GM19372 (cell line): ENCODE data around the gene CDH24.

Source experiments
- ATAC-seq: cut with Tn5 transposase; IDR thresholded peaks from one replicate; pipeline ENCODE4 v1.9.1; 2021; ENCODE audit warnings: mild to moderate bottlenecking, low read depth, moderate library complexity; ENCODE audit not compliant: unreplicated experiment

Gene CDH24

DNA sequence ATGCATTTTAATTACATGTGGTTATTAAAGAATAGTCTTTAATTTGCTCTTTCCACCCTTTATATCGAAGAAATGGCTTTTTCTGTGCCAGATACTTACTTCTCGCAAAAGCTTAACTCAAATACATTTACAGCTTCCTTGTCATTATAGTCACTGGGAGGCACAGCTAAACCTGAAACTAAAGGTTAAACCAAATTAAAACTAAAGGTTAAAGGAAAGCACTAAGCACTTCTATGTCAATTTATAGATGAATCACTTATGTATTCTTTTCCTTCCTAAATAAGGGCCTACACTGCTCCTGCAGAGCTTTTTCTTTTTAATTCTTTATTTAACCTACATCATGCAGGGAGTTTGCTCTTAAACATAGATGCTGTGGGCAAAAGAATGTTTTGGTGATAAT, 56.5 kb downstream of the CDH24 start:
- no peak for ATAC-seq

DNA sequence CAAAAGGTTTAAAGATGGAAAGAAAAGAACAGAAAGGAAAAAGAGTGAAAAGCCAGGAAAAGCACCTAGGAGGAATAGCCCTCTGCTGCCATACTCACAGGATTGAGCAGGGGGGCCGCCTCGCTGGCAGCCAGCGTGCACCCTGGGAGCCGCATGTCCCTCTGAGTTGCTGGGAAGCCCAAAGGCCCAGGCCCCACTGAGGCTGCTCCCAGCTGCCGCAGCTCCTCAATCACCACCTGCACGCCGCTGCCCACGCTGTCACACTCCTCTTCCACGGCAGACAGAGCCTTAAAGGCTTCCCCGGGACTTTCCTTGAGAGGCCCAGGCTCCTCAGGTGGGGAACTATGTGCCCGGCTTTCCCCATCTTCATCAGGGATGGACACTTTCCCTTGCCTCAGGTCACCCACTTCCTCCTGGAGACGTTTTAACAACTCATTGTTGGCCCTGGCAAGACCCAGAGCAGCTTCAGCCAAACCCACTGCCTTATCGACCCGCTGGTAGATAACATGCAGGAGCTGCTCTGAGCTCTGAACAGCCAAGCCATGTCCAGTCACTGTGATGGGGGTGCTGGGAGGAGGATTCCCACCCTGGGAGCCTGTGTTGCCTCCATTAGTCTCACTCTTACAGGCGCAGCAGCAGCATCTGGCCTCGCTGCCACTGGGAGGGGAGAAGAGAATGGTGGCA, 58.8 kb downstream of the CDH24 start:
- no peak for ATAC-seq

DNA sequence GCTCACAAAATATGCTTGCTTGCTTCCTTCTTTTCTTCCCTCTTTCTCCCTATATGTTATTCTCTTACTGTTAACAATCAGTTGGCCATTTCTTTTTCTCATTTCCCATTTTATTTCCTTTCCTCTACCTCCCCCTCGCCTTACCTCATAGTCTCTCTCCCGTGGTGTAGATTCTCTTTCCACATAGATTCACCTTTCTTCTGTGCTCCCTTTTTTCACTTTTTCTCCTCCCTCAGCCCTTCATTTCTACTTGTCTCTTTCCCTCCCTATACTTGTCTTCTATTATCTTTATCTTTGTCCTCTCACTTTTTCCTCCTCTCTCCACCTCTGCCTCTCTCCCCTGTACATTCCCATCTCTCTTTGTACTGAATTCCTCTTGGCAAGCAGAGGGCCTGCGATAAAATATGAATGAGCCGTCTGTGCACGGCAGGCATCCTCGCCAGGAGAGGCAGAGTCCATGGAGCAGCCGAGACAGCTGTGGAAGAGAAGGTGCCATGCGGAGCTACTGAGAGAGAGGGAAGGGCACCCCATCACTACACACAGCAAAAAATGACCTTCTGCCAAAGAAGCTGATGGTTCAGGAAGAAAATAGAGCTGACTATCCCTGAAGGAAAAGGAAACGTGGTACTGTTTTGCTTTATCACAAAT, 59.5 kb downstream of the CDH24 start:
- no peak for ATAC-seq
